Brain microvascular endothelial cell (primary cell): ENCODE data around the gene EN1.

Experiments
- DNase-seq: peaks from one replicate; pipeline ENCODE4 v3.0.0-alpha.2; 2020
- H3K27ac ChIP-seq: fragments of 250-450 bp; sonication (Bioruptor Pico); 2 replicates; pipeline ENCODE4 v1.5.1; 2020; ENCODE audit warnings: mild to moderate bottlenecking, moderate library complexity
- H3K27me3 ChIP-seq: fragments of 250-450 bp; sonication (Bioruptor Pico); replicated peaks from 2 replicates; pipeline ENCODE4 v1.5.1; 2020; ENCODE audit warnings: mild to moderate bottlenecking
- H3K36me3 ChIP-seq: fragments of 250-450 bp; sonication (Bioruptor Pico); replicated peaks from 2 replicates; pipeline ENCODE4 v1.5.1; 2020; ENCODE audit warnings: mild to moderate bottlenecking
- H3K4me3 ChIP-seq: 2 replicates; pipeline ENCODE4 v1.5.1; 2011; ENCODE audit warnings: low read depth, mild to moderate bottlenecking, control low read depth, low read length, moderate library complexity
- in situ Hi-C: cut with HindIII; loops from 2 replicates; pipeline ENCODE4 v1.10.0; 2017; ENCODE audit warnings: low sequenced_read_pairs, low pct_ligation_motif_present
- TF ChIP-seq, protein P1 (sequence below): IDR thresholded peaks from 2 replicates; pipeline ENCODE4 v1.5.1; 2011; ENCODE audit warnings: low read depth, mild to moderate bottlenecking, moderate library complexity, low read length, control low read depth, inconsistent platforms; ENCODE audit errors: missing control alignments

The EN1 gene

GRCh38 chr2:118847762-118848172, 319 bp upstream of the EN1 start:
- in situ Hi-C loops, result no loop called here
- DNase-seq, result no peak
- H3K36me3 ChIP-seq, result no peaks in the 10 kb centered on the region
- H3K27ac ChIP-seq, result no peak overlapping the region
- TF ChIP-seq, protein P1, sequence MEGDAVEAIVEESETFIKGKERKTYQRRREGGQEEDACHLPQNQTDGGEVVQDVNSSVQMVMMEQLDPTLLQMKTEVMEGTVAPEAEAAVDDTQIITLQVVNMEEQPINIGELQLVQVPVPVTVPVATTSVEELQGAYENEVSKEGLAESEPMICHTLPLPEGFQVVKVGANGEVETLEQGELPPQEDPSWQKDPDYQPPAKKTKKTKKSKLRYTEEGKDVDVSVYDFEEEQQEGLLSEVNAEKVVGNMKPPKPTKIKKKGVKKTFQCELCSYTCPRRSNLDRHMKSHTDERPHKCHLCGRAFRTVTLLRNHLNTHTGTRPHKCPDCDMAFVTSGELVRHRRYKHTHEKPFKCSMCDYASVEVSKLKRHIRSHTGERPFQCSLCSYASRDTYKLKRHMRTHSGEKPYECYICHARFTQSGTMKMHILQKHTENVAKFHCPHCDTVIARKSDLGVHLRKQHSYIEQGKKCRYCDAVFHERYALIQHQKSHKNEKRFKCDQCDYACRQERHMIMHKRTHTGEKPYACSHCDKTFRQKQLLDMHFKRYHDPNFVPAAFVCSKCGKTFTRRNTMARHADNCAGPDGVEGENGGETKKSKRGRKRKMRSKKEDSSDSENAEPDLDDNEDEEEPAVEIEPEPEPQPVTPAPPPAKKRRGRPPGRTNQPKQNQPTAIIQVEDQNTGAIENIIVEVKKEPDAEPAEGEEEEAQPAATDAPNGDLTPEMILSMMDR, result no peak
- peaks cover 89% of the 10 kb centered on the region for H3K27me3 ChIP-seq
- H3K4me3 ChIP-seq, result no peak overlapping the region

DNA sequence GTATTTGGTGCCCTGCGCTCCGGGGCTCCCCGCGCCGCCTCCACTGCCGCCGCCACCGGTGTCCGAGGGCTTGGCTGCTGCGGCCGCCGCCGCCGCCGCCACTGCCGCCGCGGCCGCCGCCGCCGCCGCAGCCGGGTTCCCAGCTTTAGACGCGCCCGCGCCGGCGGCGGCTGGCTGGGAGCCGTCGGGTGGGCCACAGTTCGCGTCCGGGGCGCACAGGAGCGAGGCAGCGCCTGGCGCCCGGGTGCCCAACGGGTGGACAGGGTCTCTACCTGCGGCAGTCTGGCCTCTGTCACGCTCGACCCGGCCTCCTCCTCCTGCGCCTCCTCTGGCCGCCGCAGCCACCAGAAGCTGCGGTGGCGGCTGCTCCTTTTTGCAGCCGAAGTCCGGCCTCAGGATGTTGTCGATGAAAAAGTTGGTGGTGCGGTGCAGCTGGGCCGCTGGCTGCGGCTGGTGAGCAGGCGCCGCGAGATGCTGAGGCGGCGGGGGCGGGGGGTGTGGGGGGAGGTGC, 951 bp downstream of the EN1 start:
- Histone ChIP-seq H3K4me3 (no peak overlapping the region), H3K27ac (no peak overlapping the region), H3K27me3 (peaks cover 87% of the 10 kb centered on the region), H3K36me3 (no peaks in the 10 kb centered on the region)
- in situ Hi-C loops, result no loop called here
- DNase-seq, result no peak
- TF ChIP-seq, protein P1, result no peak

- H3K27ac ChIP-seq, result no peak overlapping the region
- in situ Hi-C loops, result no loop called here
- H3K4me3 ChIP-seq, result no peak overlapping the region
- H3K36me3 ChIP-seq, result no peaks in the 10 kb centered on the region
- peaks cover 87% of the 10 kb centered on the region for H3K27me3 ChIP-seq
- TF ChIP-seq, protein P1, result no peak
- no peak for DNase-seq
Measured at GRCh38 chr2:118845522-118846441, 1.7 kb downstream of the EN1 start.

- in situ Hi-C loops, result no loop called here
- H3K27me3 ChIP-seq, result peaks cover 87% of the 10 kb centered on the region
Measured at GRCh38 chr2:118845005-118845521, 2.4 kb downstream of the EN1 start.

GRCh38 chr2:118844261-118845004, 3.0 kb downstream of the EN1 start:
- TF ChIP-seq, protein P1, result no peak
- Histone ChIP-seq H3K27ac (no peak overlapping the region), H3K27me3 (peaks cover 87% of the 10 kb centered on the region), H3K4me3 (no peak overlapping the region), H3K36me3 (no peaks in the 10 kb centered on the region)
- in situ Hi-C loops, result no loop called here
- no peak for DNase-seq

More at GRCh38 chr2:118845005-118845521, 2.4 kb downstream of the EN1 start:
- Histone ChIP-seq H3K4me3 (no peak overlapping the region), H3K36me3 (no peaks in the 10 kb centered on the region), H3K27ac (no peak overlapping the region)
- TF ChIP-seq, protein P1, result no peak
- no peak for DNase-seq
